GM12864 (cell line): ENCODE data around the gene CFAP70.
A peak's percentile ranks its signal among the peaks of the same experiment; 100 is the strongest.
"Not testable (repeated sequence)": the region's sequence is repeated elsewhere in the genome, so short reads cannot be mapped to it uniquely, and the experiment has no call there.

ENCODE experiments used
- DNase-seq: peaks from one replicate; pipeline ENCODE4 v3.0.0-alpha.2; 2011; ENCODE audit warnings: low read depth
- H3K4me3 ChIP-seq: 2 replicates; pipeline ENCODE4 v1.5.1; 2011; ENCODE audit warnings: mild to moderate bottlenecking, low read depth, low read length, control low read depth
- TF ChIP-seq, protein P1 (sequence below): IDR thresholded peaks from 2 replicates; pipeline ENCODE4 v1.5.1; 2011; ENCODE audit warnings: low read depth, mild to moderate bottlenecking, moderate library complexity, low read length, control low read depth, inconsistent platforms; ENCODE audit errors: missing control alignments

CFAP70 gene

DNA sequence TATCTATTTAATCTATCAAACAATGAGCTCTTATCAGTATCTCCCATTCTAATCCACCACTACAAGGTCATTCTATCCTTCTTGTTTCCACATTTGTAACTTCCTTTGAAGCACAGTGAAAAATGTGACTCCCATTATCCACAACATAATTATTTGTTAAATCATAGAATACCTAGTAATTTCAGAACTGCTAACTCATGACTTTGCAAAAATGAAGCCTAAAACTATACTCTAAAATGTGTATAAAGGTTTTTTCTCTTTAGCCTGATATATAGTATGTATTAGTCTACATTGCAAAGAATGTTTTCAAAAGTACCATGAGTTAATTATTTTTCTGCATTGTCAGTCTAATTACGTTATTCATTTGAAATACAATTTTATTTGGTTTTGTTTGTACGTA, 94.2 kb downstream of the CFAP70 start:
- H3K4me3 ChIP-seq, result no peak overlapping the region
- no peak for DNase-seq
- TF ChIP-seq, protein P1, sequence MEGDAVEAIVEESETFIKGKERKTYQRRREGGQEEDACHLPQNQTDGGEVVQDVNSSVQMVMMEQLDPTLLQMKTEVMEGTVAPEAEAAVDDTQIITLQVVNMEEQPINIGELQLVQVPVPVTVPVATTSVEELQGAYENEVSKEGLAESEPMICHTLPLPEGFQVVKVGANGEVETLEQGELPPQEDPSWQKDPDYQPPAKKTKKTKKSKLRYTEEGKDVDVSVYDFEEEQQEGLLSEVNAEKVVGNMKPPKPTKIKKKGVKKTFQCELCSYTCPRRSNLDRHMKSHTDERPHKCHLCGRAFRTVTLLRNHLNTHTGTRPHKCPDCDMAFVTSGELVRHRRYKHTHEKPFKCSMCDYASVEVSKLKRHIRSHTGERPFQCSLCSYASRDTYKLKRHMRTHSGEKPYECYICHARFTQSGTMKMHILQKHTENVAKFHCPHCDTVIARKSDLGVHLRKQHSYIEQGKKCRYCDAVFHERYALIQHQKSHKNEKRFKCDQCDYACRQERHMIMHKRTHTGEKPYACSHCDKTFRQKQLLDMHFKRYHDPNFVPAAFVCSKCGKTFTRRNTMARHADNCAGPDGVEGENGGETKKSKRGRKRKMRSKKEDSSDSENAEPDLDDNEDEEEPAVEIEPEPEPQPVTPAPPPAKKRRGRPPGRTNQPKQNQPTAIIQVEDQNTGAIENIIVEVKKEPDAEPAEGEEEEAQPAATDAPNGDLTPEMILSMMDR, result no peak

DNA sequence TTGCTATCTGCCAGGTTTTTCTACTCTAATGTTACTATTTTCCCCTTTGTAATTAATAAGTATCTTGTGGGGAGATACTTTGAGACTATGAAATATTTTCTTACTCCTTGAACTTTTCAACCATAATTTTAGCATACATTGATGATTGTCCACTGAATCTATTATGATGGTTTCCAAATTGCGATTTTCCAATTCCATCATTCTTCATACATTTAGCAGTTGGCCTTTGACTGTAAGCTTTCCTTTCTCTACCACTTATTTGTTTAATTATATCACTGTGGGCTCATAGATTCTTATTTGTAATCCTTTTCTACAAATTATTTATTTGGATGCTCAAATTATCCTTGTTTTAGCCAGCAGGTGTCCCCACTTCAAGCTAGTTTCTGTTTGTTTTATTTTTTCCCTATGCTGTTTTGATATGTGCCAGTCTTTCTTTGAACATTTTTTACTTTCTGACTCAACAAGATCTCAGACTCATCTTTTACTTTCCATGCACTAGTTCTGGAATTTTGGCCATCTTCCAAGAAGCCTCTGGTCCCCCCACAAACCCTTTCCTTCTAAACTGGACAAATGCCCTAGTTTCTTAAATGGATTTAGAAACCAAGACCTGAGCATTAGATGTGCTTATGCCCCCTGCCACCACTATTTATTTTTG, 94.8 kb downstream of the CFAP70 start:
- no peak overlapping the region for H3K4me3 ChIP-seq
- no peak for DNase-seq
- TF ChIP-seq, protein P1, result peak; percentile 53

DNA sequence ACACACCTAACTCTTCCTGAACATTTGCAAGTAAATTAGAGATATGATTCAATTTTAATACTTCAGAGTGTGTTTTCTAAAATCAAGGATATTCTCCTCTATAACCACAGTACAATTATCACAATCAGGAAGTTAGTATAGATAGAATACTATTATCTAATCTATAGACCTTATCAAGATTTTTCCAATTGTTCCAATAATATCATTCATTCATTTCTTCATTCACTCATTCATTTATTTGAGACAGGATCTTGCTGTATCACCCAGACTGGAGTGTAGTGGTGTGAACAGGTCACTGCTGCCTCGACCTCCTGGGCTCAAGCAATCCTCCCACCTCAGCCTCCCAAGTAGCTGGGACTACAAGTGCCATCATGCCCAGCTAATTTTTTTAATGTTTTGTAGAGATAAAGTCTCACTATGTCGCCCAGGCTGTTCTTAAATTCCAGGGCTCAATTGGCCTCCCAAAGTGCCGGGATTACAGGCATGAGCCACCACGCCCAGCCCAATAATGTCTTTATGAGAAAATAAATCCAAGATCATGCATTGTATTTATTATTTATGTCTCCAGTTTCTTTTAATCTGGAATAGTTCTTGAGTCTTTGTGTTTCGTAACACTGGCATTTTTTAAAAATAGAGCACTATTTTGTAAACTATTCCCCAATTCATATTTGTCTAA, 95.6 kb downstream of the CFAP70 start:
- TF ChIP-seq, protein P1, result no peak
- no peak overlapping the region for H3K4me3 ChIP-seq
- DNase-seq, result no peak

DNA sequence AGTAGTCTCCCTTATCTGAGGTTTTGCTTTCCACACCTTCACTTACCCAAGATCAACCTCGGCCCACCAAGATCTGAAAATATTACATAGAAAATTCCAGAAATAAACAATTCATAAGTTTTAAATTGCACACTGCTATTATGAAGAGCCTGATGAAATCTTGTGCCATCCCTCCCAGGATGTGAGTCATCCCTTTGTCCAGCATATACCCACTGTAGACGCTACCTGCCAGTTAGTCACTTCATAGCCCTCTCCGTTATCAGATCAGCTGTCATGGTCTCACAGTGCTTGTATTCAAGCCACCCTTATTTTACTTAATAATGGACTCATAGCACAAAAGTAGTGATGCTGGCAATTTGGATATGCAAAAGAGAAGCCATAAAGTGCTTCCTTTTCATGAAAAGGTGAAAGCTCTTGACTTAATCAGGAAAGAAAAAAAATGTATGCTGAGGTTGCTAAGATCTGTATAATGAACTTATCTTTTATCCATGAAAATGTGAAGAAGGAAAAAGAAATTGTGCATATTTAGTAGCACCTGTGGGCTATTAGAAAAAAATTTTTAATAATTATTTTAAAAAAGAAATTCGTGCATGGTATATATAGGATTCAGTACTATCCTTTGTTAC, 96.4 kb downstream of the CFAP70 start:
- TF ChIP-seq, protein P1, result no peak
- no peak for DNase-seq
- H3K4me3 ChIP-seq, result no peak overlapping the region

DNA sequence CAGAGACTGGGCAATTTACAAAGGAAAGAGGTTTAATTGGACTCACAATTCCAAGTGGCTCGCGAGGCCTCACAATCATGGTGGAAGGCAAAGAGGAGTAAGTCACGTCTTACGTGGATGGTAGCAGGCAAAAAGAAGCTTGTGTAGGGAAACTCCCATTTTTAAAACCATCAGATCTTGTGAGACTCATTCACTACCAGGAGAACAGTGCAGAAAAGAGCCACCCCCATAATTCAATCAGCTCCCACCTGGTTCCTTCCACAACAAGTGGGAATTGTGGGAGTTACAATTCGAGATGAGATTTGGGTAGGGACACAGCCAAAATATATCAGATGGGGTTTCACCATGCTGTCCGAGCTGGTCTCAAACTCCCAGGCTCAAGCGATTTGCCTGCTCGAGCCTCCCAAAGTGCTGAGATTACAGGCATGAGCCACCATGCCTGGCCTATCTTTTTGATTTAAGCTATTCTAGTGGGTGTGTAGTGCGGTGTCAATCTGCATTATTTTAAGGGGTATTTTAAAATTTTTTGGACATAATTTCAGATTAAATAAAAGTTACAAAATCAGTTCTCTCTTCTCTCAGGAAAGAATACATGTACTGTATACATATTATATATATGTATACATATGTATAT, 97.2 kb downstream of the CFAP70 start:
- DNase-seq, result no peak
- TF ChIP-seq, protein P1, result no peak
- no peak overlapping the region for H3K4me3 ChIP-seq

DNA sequence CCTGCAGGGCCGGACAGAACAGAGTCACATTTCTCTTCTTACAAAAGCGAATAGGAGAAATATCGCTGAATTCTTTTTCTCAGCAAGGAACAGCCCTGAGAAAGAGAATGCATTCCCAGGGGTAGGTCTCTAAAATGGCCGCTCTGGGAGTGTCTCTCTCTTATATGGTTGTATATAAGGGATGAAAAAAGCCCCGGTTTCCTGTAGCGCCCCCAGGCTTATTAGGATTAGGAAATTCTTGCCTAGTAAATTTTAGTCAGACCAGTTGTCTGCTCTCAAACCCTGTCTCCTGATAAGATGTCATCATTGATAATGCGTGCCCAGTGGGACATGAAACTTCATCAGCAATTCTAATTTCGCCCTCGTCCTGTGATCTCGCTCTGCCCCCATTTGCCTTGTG, 100.1 kb downstream of the CFAP70 start:
- DNase-seq, H3K4me3 ChIP-seq: not testable (repeated sequence)

DNA sequence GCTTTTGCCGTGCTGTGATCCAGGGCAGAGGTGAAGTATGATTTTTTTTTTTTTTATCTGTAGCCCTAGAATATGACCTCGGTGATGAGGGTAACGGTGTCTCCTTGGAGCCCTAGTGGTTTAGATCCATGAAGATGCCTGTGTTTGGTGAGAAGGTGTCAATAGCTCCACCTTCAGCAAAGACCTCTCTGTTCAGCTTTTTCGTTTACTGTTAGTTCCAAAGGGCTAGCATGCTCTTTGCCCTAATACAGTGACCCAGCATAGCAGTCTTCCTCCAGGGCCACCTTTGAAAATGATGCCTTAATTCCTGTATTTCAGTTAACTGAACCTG, 105.5 kb downstream of the CFAP70 start:
- DNase-seq, result no peak
- peak overlapping the region; percentile 58 for H3K4me3 ChIP-seq
- TF ChIP-seq, protein P1, result peak; percentile 13
